ENCODE data around the gene FAM168A. TPM values are rescaled to one million over a fixed set of nuclear protein-coding genes. Genes with fewer than 3 reads are reported as not detected.

The FAM168A gene
- total RNA-seq, 1 donor from 2014 or later = 21.2 TPM

DNA sequence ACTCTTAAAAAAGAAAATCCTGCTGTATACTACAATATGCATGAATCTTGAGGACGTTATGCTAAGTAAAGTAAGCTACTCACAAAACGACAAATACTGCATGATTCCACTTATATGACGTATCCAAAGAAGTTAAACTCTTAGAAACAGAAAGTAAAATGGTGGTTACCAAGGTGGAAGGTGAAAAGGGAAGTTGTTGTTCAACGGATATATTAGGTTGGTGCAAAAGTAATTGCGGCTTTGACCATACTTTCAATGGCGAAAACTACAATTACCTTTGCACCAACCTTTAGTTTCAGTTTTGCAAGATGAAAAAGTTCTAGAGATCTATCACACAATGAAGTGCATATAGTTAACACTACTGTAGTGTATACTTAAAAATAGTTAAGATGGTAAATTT lies 101.8 kb downstream of the FAM168A start:
- Mint-ChIP-seq H3K4me1 (ENCODE audit: unreplicated experiment) (peaks cover 2% of the 10 kb centered on the region), H3K27ac (ENCODE audit: unreplicated experiment) (no peak overlapping the region)
- DNase-seq (ENCODE audit: low spot score) = no peak

DNA sequence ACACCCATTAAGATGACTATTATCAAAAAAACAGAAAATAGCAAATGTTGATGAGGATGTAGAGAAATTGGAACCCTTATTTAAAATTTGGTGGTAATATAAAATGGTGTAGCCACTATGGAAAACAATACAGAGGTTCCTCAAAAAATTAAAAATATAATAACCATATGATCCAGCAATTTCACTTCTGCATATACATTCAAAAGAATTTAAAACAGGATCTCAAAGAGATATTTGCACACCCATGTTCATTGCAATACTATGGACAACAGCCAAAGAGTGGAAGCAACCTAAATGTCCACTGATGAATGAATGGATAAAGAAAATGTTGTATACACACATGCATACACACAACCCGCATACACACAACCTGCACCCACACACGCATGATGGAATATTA lies 102.2 kb downstream of the FAM168A start:
- no peak for DNase-seq (ENCODE audit: low spot score)
- Mint-ChIP-seq H3K4me1 (ENCODE audit: unreplicated experiment) (peaks cover 2% of the 10 kb centered on the region), H3K4me3 (ENCODE audit: unreplicated experiment) (no peak overlapping the region), H3K36me3 (ENCODE audit: low read depth, unreplicated experiment) (no peaks in the 10 kb centered on the region), H3K9me3 (ENCODE audit: unreplicated experiment) (no peaks in the 10 kb centered on the region), H3K27ac (ENCODE audit: unreplicated experiment) (no peak overlapping the region), H3K27me3 (ENCODE audit: unreplicated experiment) (peaks cover 2% of the 10 kb centered on the region)
- TF ChIP-seq, protein P1, sequence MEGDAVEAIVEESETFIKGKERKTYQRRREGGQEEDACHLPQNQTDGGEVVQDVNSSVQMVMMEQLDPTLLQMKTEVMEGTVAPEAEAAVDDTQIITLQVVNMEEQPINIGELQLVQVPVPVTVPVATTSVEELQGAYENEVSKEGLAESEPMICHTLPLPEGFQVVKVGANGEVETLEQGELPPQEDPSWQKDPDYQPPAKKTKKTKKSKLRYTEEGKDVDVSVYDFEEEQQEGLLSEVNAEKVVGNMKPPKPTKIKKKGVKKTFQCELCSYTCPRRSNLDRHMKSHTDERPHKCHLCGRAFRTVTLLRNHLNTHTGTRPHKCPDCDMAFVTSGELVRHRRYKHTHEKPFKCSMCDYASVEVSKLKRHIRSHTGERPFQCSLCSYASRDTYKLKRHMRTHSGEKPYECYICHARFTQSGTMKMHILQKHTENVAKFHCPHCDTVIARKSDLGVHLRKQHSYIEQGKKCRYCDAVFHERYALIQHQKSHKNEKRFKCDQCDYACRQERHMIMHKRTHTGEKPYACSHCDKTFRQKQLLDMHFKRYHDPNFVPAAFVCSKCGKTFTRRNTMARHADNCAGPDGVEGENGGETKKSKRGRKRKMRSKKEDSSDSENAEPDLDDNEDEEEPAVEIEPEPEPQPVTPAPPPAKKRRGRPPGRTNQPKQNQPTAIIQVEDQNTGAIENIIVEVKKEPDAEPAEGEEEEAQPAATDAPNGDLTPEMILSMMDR (IDR thresholded peaks at IDR 0.05; ENCODE audit: unreplicated experiment) = no peak

More for the DNA sequence above, 101.8 kb downstream of the FAM168A start:
- Mint-ChIP-seq H3K36me3 (ENCODE audit: low read depth, unreplicated experiment) (no peaks in the 10 kb centered on the region), H3K9me3 (ENCODE audit: unreplicated experiment) (no peaks in the 10 kb centered on the region), H3K4me3 (ENCODE audit: unreplicated experiment) (no peak overlapping the region), H3K27me3 (ENCODE audit: unreplicated experiment) (peaks cover 2% of the 10 kb centered on the region)
- TF ChIP-seq, protein P1 (IDR thresholded peaks at IDR 0.05; ENCODE audit: unreplicated experiment) = no peak

DNA sequence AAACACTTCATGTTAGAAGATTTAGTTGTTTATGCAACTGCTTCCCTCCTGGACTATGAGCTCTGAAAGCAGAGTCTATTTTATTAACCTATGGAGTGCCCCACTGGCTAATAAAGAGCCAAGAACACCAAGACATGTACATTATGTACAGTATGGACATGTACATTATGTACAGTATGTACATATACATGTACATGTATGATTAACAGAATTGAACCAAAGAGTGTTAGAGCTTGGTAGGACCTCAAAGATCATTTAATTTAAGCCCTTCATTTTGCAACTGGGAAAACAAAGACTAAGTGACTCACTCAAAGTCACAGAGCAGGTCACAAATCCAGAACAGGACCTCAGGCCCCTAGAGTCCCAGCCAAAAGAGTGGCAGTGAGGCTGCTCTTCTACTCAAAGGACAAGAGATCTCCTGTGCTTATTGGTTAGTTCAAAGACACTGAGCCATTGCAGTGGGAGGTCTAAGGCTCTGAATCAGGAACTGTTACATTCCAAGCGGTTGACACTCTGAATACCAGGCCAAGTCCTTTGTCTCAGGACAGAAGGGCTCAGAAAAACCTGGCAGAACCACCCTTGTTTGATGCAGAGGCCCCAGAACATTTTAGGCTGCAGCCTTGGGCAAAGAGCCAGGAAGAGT lies 103.8 kb downstream of the FAM168A start:
- Mint-ChIP-seq H3K27ac (ENCODE audit: unreplicated experiment) (no peak overlapping the region), H3K27me3 (ENCODE audit: unreplicated experiment) (peaks cover 2% of the 10 kb centered on the region)
- TF ChIP-seq, protein P1 (IDR thresholded peaks at IDR 0.05; ENCODE audit: unreplicated experiment) = no peak

DNA sequence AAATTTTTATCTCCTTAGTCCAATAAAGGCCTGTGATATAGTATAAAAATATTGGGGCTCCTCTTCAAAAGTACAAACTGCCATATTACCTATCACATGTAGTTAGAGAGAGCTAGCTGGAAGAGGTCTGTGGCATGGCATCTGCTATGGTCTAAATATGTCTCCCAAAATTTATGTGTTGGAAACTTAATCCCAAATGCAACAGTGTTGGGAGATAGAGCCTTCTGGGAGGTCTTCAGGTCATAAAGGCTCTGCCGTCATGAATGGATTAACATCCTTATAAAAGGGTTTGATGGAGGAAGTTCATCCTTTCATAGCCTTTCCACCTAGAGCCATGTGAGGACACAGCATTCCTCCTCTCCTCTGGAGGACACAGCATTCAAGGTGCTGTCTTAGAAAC lies 116.3 kb downstream of the FAM168A start:
- Mint-ChIP-seq H3K27ac (ENCODE audit: unreplicated experiment) (no peak overlapping the region), H3K4me1 (ENCODE audit: unreplicated experiment) (peaks cover 5% of the 10 kb centered on the region), H3K4me3 (ENCODE audit: unreplicated experiment) (no peak overlapping the region), H3K9me3 (ENCODE audit: unreplicated experiment) (no peaks in the 10 kb centered on the region), H3K27me3 (ENCODE audit: unreplicated experiment) (no peaks in the 10 kb centered on the region), H3K36me3 (ENCODE audit: low read depth, unreplicated experiment) (no peaks in the 10 kb centered on the region)
- DNase-seq (ENCODE audit: low spot score) = no peak
- TF ChIP-seq, protein P1 (IDR thresholded peaks at IDR 0.05; ENCODE audit: unreplicated experiment) = no peak

More for the DNA sequence above, 103.8 kb downstream of the FAM168A start:
- Mint-ChIP-seq H3K36me3 (ENCODE audit: low read depth, unreplicated experiment) (no peaks in the 10 kb centered on the region), H3K4me1 (ENCODE audit: unreplicated experiment) (peaks cover 2% of the 10 kb centered on the region), H3K4me3 (ENCODE audit: unreplicated experiment) (no peak overlapping the region), H3K9me3 (ENCODE audit: unreplicated experiment) (no peaks in the 10 kb centered on the region)
- no peak for DNase-seq (ENCODE audit: low spot score)

DNA sequence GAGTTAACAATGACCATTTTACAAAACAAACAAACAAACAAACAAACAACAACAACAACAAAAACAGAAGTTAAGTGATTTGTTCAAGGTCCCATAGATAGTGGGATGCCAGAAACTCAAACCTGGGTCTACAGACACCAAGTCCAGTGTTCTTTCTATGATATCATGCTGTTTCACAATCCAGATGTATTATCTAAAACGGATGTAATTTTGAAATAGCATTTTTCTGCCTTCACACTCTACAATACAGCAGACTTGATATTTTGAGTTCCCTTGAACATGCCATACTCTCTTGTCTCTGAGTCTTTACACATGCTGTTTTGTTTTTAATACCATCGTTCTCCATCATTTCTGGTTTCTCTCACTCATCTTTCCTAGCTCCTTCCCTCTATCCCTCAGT lies 117.2 kb downstream of the FAM168A start:
- H3K36me3 Mint-ChIP-seq (ENCODE audit: low read depth, unreplicated experiment) = no peaks in the 10 kb centered on the region
- H3K4me1 Mint-ChIP-seq (ENCODE audit: unreplicated experiment) = peaks cover 5% of the 10 kb centered on the region
- H3K4me3 Mint-ChIP-seq (ENCODE audit: unreplicated experiment) = no peak overlapping the region
- DNase-seq (ENCODE audit: low spot score) = no peak
- H3K27me3 Mint-ChIP-seq (ENCODE audit: unreplicated experiment) = no peaks in the 10 kb centered on the region
- H3K27ac Mint-ChIP-seq (ENCODE audit: unreplicated experiment) = no peak overlapping the region
- TF ChIP-seq, protein P1 (IDR thresholded peaks at IDR 0.05; ENCODE audit: unreplicated experiment) = no peak
- H3K9me3 Mint-ChIP-seq (ENCODE audit: unreplicated experiment) = no peaks in the 10 kb centered on the region

Measured in endothelial cell (in vitro differentiated cells).